Neural cell (in vitro differentiated cells): ENCODE data around the gene TFF2.

ENCODE experiments used
- CTCF ChIP-seq: fragments of 450-650 bp; IDR thresholded peaks from 2 replicates; pipeline ENCODE4 v1.5.1; 2014; ENCODE audit warnings: antibody characterized with exemption, mild to moderate bottlenecking, moderate library complexity; ENCODE audit not compliant: poor library complexity, severe bottlenecking
- POLR2AphosphoS5 ChIP-seq: IDR thresholded peaks from 2 replicates; pipeline ENCODE4 v1.6.1; 2012
- RAD21 ChIP-seq: fragments of 450-650 bp; conservative IDR thresholded peaks from 2 replicates; pipeline ENCODE4 v1.6.1; 2014; ENCODE audit warnings: antibody characterized with exemption, mild to moderate bottlenecking, moderate library complexity
- TAF1 ChIP-seq: IDR thresholded peaks from 2 replicates; pipeline ENCODE4 v1.6.1; 2012; ENCODE audit warnings: low read depth

DNA sequence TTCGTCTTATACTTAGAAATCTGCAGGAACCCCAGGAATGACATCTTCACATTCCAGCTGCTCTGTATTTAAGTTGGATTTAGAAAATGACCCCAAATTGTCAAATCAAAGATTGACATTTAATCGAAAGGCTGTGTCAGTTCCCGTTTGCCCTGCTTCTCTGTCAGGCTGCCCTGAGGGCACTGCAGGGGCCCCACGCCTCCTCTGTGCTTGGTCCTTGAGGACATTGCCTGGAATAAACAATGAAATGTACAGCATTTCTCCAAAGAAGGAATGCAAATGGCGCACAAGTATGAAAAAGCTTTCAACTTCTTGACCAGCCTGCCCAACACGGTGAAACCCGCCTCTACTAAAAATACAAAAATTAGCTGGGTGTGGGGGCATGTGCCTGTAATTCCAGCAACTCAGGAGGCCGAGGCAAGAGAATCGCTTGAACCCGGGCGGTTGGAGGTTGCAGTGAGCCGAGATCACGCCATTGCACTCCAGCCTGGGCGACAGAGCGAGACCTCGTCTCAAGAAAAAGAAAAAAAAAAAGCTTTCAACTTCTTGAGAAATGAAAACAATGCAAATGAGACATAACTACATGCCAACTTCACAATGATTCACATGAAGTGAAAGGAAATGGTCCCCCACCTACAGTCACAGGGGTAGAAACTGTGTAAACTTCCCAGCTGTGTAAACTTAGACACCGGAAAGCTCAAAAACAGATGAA is 42.1 kb upstream of the TFF2 start:
- TF ChIP-seq POLR2AphosphoS5 = no peak
- TF ChIP-seq RAD21 = no peak
- TF ChIP-seq CTCF = no peak
- no peak for TF ChIP-seq TAF1
